GM21528 (cell line): ENCODE results near the gene NEK7.
A peak's percentile ranks its signal among the peaks of the same experiment; 100 is the strongest.
"Not testable (repeated sequence)": the region's sequence is repeated elsewhere in the genome, so short reads cannot be mapped to it uniquely, and the experiment has no call there.

Experiments used
- ATAC-seq: cut with Tn5 transposase; IDR thresholded peaks from one replicate; pipeline ENCODE4 v1.9.1; 2021; ENCODE audit warnings: mild to moderate bottlenecking, moderate library complexity; ENCODE audit not compliant: unreplicated experiment, low FRiP score

Gene NEK7

GRCh38 chr1:198167436-198167934 is 10.7 kb downstream of the NEK7 start:
- peak; percentile 70 for ATAC-seq

GRCh38 chr1:198168227-198168626 is 11.4 kb downstream of the NEK7 start:
- no peak for ATAC-seq

GRCh38 chr1:198169672-198170071 is 12.9 kb downstream of the NEK7 start:
- no peak for ATAC-seq

- ATAC-seq, result no peak
Observed at GRCh38 chr1:198171667-198172540, 15.1 kb downstream of the NEK7 start.

- no peak for ATAC-seq
Observed at GRCh38 chr1:198173832-198174231, 17.0 kb downstream of the NEK7 start.

- peak; percentile 48 for ATAC-seq
Observed at GRCh38 chr1:198174297-198174696, 17.5 kb downstream of the NEK7 start.

- peak; percentile 71 for ATAC-seq
Observed at GRCh38 chr1:198175423-198176170, 18.8 kb downstream of the NEK7 start.

- no peak for ATAC-seq
Observed at GRCh38 chr1:198176179-198176578, 19.4 kb downstream of the NEK7 start.

GRCh38 chr1:198177546-198177945 is 20.7 kb downstream of the NEK7 start:
- no peak for ATAC-seq

GRCh38 chr1:198178615-198179014 is 21.8 kb downstream of the NEK7 start:
- ATAC-seq, result no peak

GRCh38 chr1:198179556-198179981 is 22.8 kb downstream of the NEK7 start:
- peak; percentile 57 for ATAC-seq

GRCh38 chr1:198183605-198184004 is 26.8 kb downstream of the NEK7 start:
- no peak for ATAC-seq

GRCh38 chr1:198184516-198184915 is 27.7 kb downstream of the NEK7 start:
- no peak for ATAC-seq

- ATAC-seq, result no peak
Observed at GRCh38 chr1:198185146-198185545, 28.3 kb downstream of the NEK7 start.

GRCh38 chr1:198185759-198186158 is 29.0 kb downstream of the NEK7 start:
- ATAC-seq, result peak; percentile 70

GRCh38 chr1:198186916-198187580 is 30.2 kb downstream of the NEK7 start:
- ATAC-seq, result no peak

GRCh38 chr1:198187973-198188588 is 31.3 kb downstream of the NEK7 start:
- no peak for ATAC-seq

- ATAC-seq, result no peak
Observed at GRCh38 chr1:198191117-198191516, 34.3 kb downstream of the NEK7 start.

GRCh38 chr1:198193871-198194270 is 37.1 kb downstream of the NEK7 start:
- ATAC-seq, result not testable (repeated sequence)

- ATAC-seq, result no peak
Observed at GRCh38 chr1:198196630-198197029, 39.8 kb downstream of the NEK7 start.
